NCI-H146 (cell line): ENCODE results near the gene TMEM221.
A peak's percentile ranks its signal among the peaks of the same experiment; 100 is the strongest.

ENCODE experiments used
- DNase-seq: peaks from one replicate; lab custom pipeline; 2025; lab: John Stamatoyannopoulos, UW

The TMEM221 gene

GRCh38 chr19:17441241-17442021 lies 7.0 kb downstream of the TMEM221 start:
- no peak for DNase-seq

- no peak for DNase-seq
Measured at GRCh38 chr19:17436874-17437267, 11.6 kb downstream of the TMEM221 start.

GRCh38 chr19:17436094-17436873 lies 12.2 kb downstream of the TMEM221 start:
- no peak for DNase-seq

GRCh38 chr19:17435218-17435617 lies 13.2 kb downstream of the TMEM221 start:
- no peak for DNase-seq

- DNase-seq: no peak
Measured at GRCh38 chr19:17431417-17431816, 17.1 kb downstream of the TMEM221 start.

- no peak for DNase-seq
Measured at GRCh38 chr19:17429641-17430113, 18.8 kb downstream of the TMEM221 start.

- DNase-seq: no peak
Measured at GRCh38 chr19:17424743-17425365, 23.6 kb downstream of the TMEM221 start.

- DNase-seq: no peak
Measured at GRCh38 chr19:17423429-17424208, 24.8 kb downstream of the TMEM221 start.

- no peak for DNase-seq
Measured at GRCh38 chr19:17421942-17422341, 26.5 kb downstream of the TMEM221 start.

GRCh38 chr19:17420475-17420924 lies 28.0 kb downstream of the TMEM221 start:
- DNase-seq: no peak

- peak; percentile 99 for DNase-seq
Measured at GRCh38 chr19:17419621-17420474, 28.6 kb downstream of the TMEM221 start, which contains the start of gene MVB12A. Gene MVB12A, plus strand, starts transcription at chr19:17420047. Its CDS starts 89 bp downstream, at chr19:17420136.

- no peak for DNase-seq
Measured at GRCh38 chr19:17419154-17419620, 29.3 kb downstream of the TMEM221 start.

- no peak for DNase-seq
Measured at GRCh38 chr19:17418710-17419109, 29.8 kb downstream of the TMEM221 start.

- no peak for DNase-seq
Measured at GRCh38 chr19:17415121-17415520, 33.3 kb downstream of the TMEM221 start.

GRCh38 chr19:17414097-17414496 lies 34.4 kb downstream of the TMEM221 start:
- DNase-seq: no peak

- peak; percentile 74 for DNase-seq
Measured at GRCh38 chr19:17411801-17412200, 36.7 kb downstream of the TMEM221 start.

GRCh38 chr19:17409990-17410389 lies 38.5 kb downstream of the TMEM221 start:
- no peak for DNase-seq

- DNase-seq: no peak
Measured at GRCh38 chr19:17406887-17407196, 41.6 kb downstream of the TMEM221 start.

- DNase-seq: no peak
Measured at GRCh38 chr19:17406046-17406886, 42.2 kb downstream of the TMEM221 start.
